NCI-H1417 treated with DMSO at 0.1 percent for 48 hours (cell line): ENCODE data around the gene OPN4.
"Not testable (repeated sequence)": the region's sequence is repeated elsewhere in the genome, so short reads cannot be mapped to it uniquely, and the experiment has no call there.

Source experiments
- DNase-seq: peaks from one replicate; lab custom pipeline; 2025; lab: John Stamatoyannopoulos, UW

Gene OPN4, protein sequence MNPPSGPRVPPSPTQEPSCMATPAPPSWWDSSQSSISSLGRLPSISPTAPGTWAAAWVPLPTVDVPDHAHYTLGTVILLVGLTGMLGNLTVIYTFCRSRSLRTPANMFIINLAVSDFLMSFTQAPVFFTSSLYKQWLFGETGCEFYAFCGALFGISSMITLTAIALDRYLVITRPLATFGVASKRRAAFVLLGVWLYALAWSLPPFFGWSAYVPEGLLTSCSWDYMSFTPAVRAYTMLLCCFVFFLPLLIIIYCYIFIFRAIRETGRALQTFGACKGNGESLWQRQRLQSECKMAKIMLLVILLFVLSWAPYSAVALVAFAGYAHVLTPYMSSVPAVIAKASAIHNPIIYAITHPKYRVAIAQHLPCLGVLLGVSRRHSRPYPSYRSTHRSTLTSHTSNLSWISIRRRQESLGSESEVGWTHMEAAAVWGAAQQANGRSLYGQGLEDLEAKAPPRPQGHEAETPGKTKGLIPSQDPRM

DNA sequence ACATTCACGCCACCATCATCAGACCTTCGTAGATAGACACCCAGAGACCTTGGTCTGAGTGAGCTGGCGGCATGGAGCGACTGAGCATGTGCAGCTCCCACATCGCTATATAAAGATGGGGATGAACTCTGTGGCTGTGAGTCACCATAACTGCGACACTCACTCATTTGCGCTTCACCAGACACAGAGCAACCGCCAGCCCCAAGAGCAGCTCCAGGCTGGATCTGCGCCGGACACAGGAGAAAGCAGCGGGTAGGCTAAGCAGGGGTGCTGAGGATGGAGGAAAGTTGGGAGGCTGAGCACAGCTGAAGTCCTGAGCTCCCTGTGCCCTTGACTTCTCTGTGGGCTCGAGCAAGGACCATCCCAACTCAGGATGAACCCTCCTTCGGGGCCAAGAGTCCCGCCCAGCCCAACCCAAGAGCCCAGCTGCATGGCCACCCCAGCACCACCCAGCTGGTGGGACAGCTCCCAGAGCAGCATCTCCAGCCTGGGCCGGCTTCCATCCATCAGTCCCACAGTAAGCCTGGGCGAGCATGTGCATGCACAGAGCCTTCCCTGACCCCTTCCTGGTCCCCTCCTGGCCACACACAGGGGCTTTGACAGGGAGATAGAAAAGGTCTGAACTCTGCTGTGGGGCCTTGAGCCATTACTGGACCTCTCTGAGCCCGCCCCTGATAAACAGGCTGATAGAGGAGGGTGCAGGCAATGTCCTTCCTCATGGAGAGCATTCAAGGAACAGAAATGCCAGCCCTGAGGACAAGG, at the start of gene OPN4:
Gene OPN4 (plus strand): TSS at position 137 of the 762 bp plus-strand sequence. CDS start 237 bp downstream, at position 374.
- no peak for DNase-seq

DNA sequence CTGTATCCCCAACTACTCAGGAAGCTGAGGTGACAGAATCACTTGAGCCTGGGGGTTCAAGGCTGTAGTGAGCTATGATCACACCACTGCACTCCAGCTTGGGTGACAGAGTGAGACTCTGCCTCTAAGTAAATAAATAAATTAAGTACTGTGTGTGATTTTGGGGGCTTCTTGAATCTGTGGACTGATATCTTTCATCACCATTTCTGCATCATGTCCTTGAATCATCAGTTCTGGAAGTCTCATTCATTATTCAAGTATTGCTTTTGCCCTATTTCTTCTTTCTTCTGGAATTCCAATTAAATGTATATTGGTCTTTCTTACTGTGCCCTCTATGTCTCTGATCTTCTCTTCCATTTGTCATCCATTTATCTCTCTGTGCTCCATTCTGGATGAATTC, 46.7 kb upstream of the OPN4 start:
- DNase-seq: no peak

DNA sequence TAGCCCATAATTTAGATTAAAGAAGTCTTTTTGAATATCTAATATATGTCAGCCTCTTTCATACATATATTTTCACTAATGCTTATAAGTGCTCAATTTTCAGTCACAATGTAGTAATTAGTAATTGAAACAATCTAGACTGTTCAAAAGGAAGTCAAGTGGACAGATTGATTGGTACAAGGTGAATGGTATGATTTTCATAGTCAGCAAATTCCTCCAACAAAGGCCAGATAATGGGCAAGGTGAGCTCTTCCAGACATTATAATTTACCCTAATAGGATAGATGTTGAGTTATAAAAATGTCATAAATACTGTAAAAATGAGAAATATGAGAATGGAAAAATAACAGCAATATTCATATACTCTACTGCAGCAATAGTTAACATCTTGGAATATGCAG, 44.4 kb upstream of the OPN4 start:
- DNase-seq: no peak

DNA sequence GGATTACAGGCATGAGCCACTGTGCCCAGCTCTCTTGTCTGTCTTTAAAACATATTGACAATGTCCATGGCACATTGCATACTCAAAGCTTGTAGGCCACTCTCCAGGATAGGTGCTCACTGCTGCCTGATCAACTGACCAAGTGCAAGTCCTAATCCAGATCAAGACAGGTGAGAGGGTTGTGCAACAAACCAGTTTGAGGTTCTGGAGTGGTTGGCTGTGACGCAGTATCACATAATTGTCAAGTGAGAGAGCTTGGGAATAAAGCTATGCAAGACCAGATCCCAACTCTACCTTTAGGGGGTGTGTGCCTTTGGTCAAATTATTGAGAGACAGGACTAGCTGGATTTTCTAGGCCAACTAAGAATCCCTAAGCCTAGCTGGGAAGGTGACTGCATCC, 43.0 kb upstream of the OPN4 start:
- DNase-seq: no peak

DNA sequence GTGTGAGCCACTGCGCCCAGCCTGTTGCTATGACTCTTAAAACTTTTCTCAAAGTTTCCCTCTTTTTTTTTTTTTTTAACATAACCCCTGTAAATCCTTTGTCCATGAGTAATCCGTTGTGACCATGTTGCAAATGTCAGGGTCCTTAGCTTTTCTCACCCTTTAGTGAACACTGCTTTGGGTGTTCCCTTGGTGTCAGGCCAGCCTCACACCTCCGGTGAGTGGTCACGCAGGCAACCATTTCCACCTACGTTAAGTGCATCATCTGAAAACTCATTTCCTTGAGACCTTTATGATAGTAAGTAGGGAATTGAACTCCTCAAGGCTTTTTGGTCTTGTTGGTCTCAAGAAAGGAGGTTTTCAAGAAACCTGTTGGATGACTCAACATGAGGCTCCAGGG, 41.3 kb upstream of the OPN4 start:
- no peak for DNase-seq

- DNase-seq: no peak
Measured at GRCh38 chr10:86613905-86614304, 40.4 kb upstream of the OPN4 start.

DNA sequence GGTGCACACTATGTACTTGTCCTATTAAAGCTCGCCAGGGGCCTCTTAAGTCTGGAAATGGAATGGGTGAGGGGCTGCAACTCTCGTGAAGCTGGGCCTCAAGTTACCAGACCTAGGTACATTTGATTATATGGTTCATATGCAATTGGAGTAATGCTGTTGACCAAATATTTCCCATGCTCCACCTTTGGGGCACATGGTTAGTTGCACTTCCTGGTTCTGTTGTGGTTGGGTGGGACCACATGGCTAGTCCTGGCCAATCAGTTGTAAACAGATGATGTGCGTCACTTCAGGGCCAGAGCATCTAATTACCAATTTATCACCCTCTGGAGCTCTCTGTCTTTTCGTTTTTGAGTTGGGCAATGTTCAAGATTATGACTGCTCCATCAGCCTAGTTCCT, 39.5 kb upstream of the OPN4 start:
- no peak for DNase-seq

- not testable (repeated sequence) for DNase-seq
Measured at GRCh38 chr10:86617278-86617677, 37.1 kb upstream of the OPN4 start.

DNA sequence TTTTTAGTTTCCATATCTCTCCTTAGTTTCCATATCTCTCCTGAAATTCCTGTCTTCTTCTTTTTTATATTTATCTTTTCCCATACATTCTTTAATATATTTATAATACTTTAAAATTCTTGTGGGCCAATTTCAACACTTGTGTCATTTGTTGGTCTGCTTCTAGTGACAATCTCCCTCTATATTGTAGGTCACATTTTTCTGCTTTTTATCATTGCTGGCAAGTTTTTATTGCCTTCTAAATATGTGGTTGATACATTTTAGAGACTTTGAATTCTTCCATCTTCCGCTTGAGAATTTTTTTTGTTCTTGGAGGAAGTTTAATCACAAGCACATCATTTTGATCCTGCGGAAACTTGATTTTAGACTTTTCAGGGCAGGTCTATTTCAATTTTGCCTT, 26.0 kb upstream of the OPN4 start:
- DNase-seq: no peak

DNA sequence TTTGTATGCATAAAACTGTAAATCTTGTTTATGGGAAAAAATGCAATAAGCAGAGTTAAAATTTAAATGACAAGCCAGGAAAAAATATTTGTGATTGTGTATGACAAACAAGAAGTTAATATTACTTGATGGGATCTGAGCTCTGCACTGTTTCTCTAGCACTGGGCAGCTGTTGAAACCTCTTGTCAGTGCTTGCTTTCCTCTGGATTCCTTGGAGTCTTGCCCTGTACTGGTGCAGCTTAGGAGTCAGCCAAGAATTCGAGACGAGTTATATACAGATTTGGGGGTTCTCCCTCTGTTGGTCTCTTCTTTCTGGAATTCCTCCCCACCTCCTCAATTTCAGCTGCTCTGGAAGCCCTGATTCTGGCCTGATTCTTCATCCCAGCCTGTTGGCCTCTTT, 24.3 kb upstream of the OPN4 start:
- DNase-seq: no peak

GRCh38 chr10:86632009-86632800, 22.1 kb upstream of the OPN4 start:
- DNase-seq: no peak

DNA sequence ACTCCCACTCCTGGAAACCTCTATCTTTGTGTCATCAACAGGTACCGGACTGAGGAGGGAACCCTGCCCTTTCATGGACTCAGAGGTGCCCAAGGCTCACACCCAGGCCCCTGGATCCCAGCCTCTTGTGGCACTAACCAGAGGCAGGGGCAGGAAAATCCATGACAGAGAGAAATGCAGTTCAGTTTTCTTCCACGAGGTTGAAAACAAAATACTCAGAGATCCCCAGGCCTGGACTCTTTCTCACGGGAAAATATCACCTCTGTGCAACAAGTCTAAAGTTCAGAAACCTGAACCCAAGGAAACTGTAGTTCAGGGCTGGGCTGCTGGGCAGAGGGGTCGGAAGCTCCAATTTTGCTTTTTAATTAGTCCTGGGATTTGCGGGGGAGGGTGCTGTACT, 21.4 kb upstream of the OPN4 start:
- no peak for DNase-seq

- DNase-seq: no peak
Measured at GRCh38 chr10:86635402-86635801, 18.9 kb upstream of the OPN4 start.

- DNase-seq: no peak
Measured at GRCh38 chr10:86636311-86636710, 18.0 kb upstream of the OPN4 start.

DNA sequence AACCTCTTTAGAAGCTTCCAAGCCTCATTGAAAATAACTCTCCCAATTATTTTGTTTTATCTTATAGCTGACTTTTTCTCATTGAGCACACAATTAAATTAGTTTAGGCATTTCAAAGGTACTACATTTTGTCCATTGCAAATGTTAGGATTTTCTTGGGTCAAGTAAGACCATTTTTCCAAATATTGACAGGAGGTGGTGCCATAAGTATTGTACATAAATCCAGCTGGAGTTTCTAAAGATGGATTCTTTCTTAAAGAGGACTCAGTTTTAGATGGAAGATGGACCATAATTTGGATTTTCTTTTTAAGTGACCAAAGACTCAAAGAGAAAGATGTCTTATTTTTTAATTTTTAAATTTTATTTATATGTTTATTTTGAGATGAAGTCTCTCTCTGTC, 12.3 kb upstream of the OPN4 start:
- DNase-seq: no peak

- no peak for DNase-seq
Measured at GRCh38 chr10:86642499-86642898, 11.8 kb upstream of the OPN4 start.

DNA sequence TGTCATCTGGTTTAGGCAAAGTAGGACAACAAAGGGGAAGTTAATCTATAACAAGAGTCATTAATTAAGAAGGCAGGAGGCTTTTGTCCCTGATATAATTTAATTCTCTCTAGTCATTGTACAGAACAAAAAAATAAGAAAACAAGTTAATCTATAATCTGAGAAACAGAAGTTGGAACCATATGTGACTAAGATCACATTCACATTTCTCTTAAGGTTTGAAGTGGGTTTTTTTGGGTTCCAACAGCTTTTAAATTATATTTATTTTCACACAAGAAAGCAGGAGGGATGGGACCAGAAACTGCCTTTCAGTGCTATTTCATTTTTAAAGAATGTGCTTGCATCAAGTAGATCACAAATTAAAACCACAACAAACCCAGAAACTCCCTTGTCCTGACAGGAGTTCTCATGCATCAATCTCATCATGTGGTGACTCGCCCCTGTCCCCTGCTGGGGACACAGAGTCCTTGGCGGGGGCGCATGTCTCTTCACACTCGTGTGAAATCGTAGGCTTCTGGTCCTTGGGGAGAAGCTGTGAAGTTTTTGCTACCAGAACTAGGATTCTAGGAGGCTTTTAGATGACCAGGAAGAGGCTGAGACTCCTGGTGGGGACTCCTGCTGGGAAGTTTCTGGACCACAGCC, 10.1 kb upstream of the OPN4 start:
- no peak for DNase-seq

DNA sequence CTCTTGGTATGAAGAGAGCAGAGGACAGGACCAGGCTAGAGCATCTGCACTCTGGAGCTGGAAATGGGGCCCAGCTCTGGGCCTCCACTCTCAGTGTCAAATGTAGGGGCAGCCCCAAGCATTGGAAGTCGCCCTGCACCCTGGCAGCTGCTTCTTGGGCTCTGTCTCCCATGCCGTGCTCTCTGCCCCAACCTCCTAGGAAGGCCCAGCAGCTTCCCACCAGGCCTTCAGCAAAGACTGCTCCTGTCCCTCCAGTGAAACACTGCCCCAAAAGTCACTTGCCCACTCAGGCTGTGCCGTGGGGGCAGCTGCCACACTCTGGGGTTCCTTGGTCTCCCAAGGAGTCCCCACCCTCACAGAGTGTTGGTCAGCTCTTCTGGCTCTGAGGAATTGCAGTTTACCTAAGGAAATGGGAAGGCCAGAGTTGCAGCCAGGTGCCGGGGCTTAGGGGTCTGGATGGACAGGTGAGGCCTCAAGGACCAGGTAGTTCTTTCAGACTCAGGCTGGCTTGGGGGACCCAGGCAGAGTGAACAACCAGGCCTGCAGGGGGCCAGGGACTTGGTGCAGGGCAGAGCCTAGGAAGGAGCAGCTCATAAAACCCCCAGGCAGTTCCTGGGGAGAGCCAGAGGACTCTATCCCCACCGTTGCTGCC, 9.4 kb upstream of the OPN4 start:
- DNase-seq: no peak

- DNase-seq: not testable (repeated sequence)
Measured at GRCh38 chr10:86645621-86646165, 8.7 kb upstream of the OPN4 start.

DNA sequence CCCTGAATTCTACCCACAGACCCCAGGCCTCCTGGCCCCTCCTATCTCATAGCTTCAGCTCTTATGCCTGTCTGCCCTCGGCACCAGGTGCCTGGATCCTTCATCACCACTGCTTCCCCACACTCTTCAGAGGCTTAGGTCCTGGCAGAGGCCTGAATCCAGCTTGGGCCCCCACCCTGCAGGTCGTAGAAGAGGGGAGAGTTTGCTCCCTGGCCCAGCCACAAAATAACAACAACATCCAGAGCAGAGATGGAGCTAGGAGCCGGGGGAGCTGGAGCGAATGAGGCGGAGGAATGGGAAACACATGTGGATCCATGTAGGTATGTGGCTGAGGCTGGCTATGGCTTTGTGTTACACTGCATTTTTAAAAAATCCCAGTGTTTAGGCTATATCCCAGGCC, 7.8 kb upstream of the OPN4 start:
- DNase-seq: no peak

DNA sequence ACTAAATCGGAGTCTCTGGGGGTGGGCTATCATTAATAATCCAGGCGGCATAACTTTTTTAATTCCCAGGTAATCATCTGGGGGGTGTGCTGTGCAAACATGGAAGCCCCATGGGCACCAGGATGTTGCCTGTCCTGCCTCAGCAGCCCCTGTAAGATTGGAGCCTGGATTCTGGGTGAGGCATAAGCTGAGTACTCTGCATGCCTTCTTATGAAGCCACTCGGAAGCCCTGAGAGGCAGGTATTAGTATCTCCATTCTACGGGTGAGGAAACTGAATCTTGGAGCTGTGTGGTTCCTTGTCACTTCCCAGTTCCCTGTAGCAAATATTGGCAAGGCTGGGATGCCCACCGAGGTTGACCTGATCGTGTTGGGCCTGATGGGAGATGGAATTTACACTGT, 7.4 kb upstream of the OPN4 start:
- DNase-seq: no peak
